Activated CD4-positive, alpha-beta T cell treated with anti-CD3 and anti-CD28 coated beads, Interleukin-2, amount 10 ng/mL, durations not matched to agents 24 days and 14 days (primary cell): ENCODE data around the gene HDLBP. TPM values are rescaled to one million over a fixed set of nuclear protein-coding genes. Genes with fewer than 3 reads are reported as not detected.

Experiments
- DNase-seq: peaks from one replicate; pipeline ENCODE4 v3.0.0; 2022
- H3K27ac Mint-ChIP-seq: one replicate; pipeline ENCODE4 v1.8.0; 2022; ENCODE audit warnings: mild to moderate bottlenecking, mixed read lengths
- H3K27me3 Mint-ChIP-seq: one replicate; pipeline ENCODE4 v1.8.0; 2022; ENCODE audit warnings: mixed read lengths
- H3K36me3 Mint-ChIP-seq: one replicate; pipeline ENCODE4 v1.8.0; 2022; ENCODE audit warnings: low read depth, mild to moderate bottlenecking, mixed read lengths
- H3K4me1 Mint-ChIP-seq: one replicate; pipeline ENCODE4 v1.8.0; 2021; ENCODE audit warnings: mixed read lengths
- H3K4me3 Mint-ChIP-seq: one replicate; pipeline ENCODE4 v1.8.0; 2022; ENCODE audit warnings: mild to moderate bottlenecking, moderate library complexity, mixed read lengths
- H3K9me3 Mint-ChIP-seq: one replicate; pipeline ENCODE4 v1.8.0; 2021; ENCODE audit warnings: mixed read lengths
- intact Hi-C: fragments of 100-400 bp; cut with micrococcal nuclease; formaldehyde crosslinking; loops from one replicate; pipeline ENCODE4 v1.15.1; 2023
- total RNA-seq: library from RNA; stranded (reverse); gene quantifications from 2 replicates; pipeline ENCODE4 v1.2.3, GENCODE V29; 2022

The HDLBP gene
- total RNA-seq, 1 donor from 2014 or later = 266 TPM

DNA sequence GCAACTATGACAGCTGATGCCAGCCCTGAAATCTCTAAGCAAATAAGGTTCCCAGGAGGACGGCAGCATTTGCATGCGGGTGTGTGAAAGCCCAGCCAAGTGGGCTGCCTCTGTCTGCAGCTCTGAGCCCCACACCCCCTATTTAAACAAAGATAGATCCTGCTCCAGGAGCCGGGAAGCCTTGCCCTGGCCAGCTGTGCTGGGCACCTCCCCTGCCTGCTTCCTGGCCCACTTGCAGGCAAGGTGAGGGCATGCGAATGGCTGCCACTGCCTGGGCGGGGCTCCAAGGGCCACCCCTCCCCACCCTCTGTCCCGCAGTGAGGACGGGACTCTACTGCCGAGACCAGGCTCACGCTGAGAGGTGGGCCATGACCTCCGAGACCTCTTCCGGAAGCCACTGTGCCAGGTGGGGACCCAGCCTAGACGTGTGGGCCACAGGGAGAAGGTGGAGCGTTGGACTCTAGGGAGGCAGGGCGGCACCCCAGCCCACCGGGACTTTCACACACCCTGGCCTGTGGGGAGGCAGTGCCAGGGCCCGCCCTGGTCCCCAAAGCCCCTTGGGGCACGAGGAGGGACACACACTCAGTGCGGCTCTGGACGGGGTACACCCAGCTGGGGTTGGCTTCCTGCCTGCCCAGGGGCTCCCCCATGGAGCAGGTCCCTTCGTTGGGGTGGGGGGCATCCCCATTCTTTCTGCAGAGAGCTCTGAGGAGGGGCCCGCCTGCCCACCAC is 126.9 kb downstream of the HDLBP start, which contains the start of gene ANO7:
TSS of gene ANO7 (plus strand) at position 317 of the 732 bp plus-strand sequence. CDS start 1,387 bp downstream, outside the sequence.
- Mint-ChIP-seq H3K4me1 (no peaks in the 10 kb centered on the region), H3K27me3 (no peaks in the 10 kb centered on the region), H3K27ac (no peak within 1 kb of the TSS), H3K4me3 (no peak within 1 kb of the TSS), H3K9me3 (no peaks in the 10 kb centered on the region), H3K36me3 (no peaks in the 10 kb centered on the region)
- no peak for DNase-seq
- intact Hi-C loops = no loop called here

DNA sequence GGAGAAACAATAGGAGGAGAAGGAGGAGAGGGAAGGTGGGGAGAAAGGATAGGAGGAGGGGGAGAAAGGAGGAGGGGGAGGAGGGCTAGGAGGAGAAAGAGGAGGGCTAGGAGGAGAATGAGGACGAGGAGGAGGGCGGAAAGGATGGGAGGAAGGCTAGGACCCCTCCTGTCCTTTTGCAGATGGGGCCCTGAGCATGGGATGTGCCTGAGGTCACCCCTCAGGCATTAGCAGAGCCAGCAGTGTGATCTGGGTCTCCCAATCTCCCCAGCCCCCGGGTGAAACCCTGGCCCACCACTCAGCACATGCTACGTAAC is 127.6 kb downstream of the HDLBP start:
- Mint-ChIP-seq H3K4me1 (no peaks in the 10 kb centered on the region), H3K4me3 (no peak overlapping the region), H3K27ac (no peak overlapping the region), H3K9me3 (no peaks in the 10 kb centered on the region), H3K36me3 (no peaks in the 10 kb centered on the region), H3K27me3 (no peaks in the 10 kb centered on the region)
- no peak for DNase-seq
- intact Hi-C loops = no loop called here

DNA sequence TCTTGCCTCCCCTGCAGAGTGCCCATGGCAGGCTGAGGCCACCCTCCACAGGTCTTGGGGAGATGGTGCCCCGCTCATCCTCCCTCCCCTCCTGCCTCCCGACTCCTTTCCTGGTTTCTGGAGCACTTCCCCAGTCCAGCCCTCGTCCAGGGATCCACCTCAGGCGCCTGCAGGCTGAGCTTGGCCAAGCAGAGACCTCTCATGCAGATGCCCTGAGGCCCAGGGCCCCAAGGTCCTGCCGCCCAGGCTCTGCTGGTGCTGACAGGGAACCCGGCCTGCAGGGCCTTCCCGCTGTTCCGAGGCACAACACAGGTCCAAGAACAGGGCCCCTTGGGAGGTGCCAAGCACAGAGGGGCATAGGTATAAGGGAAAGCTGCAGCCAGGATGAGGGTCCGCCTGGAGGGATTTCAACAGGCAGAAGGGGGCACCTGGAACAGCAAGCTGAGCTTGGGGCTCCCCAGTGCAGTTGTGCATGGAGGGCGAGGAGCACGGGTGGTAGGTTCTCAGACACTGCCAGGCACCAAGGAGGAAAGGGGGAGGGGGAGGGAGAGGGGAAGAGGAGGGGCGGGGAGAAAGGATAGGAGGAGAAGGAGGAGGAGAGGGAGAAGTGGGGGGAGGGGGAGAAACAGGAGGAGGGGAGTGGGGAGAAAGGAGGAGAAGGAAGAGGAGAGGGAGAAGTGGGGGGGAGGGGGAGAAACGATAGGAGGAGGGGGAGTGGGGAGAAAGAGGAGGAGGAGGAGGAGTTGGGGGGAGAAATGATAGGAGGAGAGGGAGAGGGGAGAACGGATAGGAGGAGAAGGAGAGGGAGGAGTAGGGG is 128.2 kb downstream of the HDLBP start:
- Mint-ChIP-seq H3K4me3 (no peak overlapping the region), H3K9me3 (no peaks in the 10 kb centered on the region), H3K4me1 (no peaks in the 10 kb centered on the region), H3K27me3 (no peaks in the 10 kb centered on the region), H3K36me3 (no peaks in the 10 kb centered on the region), H3K27ac (no peak overlapping the region)
- intact Hi-C loops = no loop called here
- DNase-seq = no peak

DNA sequence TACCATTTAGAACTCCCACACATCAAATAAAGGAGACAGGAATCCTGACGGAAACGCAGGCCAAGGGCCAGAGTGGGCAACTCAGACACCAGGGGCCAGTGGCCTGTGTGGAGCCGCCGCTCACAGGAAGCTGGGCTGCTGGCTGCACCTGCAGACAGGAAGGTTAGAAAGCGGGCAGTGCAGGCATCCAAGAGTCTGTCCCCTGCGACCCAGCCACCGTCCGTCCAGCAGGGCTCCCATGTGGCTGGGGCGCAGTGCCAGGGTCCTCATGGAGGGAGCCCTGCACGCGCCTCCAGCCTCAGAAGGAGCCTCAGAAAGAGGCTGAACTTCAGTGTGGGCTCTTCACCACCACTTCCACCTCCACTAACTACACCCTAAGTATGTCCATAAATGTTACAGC is 129.5 kb downstream of the HDLBP start:
- DNase-seq = no peak
- Mint-ChIP-seq H3K4me1 (no peaks in the 10 kb centered on the region), H3K36me3 (peaks cover 4% of the 10 kb centered on the region), H3K27ac (no peak overlapping the region), H3K4me3 (no peak overlapping the region), H3K9me3 (no peaks in the 10 kb centered on the region), H3K27me3 (no peaks in the 10 kb centered on the region)
- intact Hi-C loops = no loop called here

DNA sequence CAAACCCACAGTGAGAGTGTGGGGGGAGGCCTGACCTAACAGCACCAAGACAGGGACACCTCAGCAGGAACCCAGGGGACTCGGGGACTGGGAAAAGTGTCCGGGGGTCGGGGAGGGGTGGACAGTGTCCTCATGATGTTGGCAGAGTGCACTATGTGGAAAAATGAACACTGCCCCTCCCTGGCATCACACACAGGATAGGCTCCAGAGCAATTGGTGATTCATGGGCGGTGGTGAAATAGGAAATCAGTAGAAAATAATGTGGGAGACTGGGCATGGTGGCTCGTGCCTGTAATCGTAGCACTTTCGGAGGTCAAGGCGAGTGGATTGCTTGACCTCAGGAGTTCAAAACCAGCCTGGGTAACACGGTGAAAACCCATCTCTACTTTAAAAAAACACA is 130.6 kb downstream of the HDLBP start:
- Mint-ChIP-seq H3K4me1 (peaks cover 2% of the 10 kb centered on the region), H3K27ac (no peak overlapping the region), H3K9me3 (no peaks in the 10 kb centered on the region), H3K27me3 (no peaks in the 10 kb centered on the region), H3K4me3 (no peak overlapping the region), H3K36me3 (peaks cover 7% of the 10 kb centered on the region)
- DNase-seq = no peak
- intact Hi-C loops = no loop called here

DNA sequence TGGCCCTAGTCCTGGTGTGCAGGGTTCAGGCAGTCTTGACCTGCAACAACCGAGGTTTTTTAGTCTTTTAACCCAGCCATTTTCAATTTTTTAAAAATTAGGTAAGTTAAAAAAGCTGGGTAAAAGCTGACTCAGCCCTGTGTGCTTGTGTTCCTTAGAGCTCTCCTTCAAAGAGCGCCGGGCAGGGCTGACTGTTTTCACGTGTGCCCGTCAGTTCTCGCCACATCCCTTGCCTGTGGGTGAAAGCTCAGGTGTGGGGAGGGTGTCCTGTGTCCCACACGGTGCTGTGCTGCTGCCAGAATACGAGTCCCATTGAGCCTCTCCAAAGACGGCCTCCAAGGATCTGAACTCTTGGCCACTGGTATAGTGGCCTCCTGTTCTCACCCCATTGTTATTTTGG is 132.3 kb downstream of the HDLBP start:
- no peak overlapping the region for H3K27ac Mint-ChIP-seq
- H3K36me3 Mint-ChIP-seq = peaks cover 20% of the 10 kb centered on the region
- H3K4me3 Mint-ChIP-seq = no peak overlapping the region
- intact Hi-C loops = no loop called here
- no peaks in the 10 kb centered on the region for H3K27me3 Mint-ChIP-seq
- no peaks in the 10 kb centered on the region for H3K9me3 Mint-ChIP-seq
- DNase-seq = no peak
- peaks cover 10% of the 10 kb centered on the region for H3K4me1 Mint-ChIP-seq

DNA sequence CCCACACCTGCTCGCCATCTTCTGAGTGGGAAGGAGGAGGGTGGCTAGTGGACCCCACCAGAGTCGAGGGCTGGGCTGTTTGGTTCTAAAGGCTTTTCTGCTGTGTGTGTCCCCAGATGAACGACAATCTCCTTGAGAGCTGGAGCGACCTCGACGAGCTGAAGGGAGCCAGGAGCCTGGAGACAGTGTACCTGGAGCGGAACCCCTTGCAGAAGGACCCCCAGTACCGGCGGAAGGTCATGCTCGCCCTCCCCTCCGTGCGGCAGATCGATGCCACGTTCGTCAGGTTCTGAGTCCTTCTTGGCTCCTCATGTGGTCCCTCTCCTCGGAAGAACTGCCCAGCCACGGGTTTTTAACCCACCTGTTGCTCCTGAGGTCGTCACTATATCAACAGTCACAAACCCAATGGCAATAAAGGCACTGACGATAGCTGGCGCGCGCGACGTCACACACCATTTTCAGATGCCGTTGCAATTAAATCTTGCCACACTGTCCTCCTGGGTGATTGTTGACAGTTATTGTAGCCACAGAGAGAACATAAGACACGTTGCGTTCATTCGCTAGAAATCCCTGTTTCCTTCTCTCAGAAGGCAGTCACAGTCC is 132.8 kb downstream of the HDLBP start:
- no peak for DNase-seq
- Mint-ChIP-seq H3K36me3 (peaks cover 25% of the 10 kb centered on the region), H3K4me3 (no peak overlapping the region)

DNA sequence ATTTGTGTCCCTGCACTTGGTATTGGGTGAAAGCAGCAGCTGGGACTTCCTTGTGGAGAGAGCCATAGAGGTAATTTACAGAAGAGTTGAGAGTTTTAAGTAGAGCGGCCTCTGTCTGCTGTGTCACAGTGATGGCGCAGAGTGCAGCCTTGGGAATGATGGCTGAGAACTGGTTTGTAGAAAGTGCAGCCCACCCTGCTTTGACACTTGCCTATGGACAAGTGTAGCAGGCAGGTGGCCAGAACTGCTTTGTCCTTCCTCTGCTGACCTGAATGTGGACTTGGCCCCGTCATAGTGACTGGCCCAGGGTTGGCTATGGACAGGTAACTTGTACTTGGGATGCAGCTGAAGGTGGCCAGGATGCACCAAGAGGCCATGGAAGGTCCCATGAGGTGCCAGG is 133.3 kb downstream of the HDLBP start:
- no peak overlapping the region for H3K4me3 Mint-ChIP-seq
- peaks cover 29% of the 10 kb centered on the region for H3K36me3 Mint-ChIP-seq
- DNase-seq = no peak
- no peak overlapping the region for H3K27ac Mint-ChIP-seq
- intact Hi-C loops = no loop called here
- H3K9me3 Mint-ChIP-seq = no peaks in the 10 kb centered on the region
- H3K4me1 Mint-ChIP-seq = peaks cover 10% of the 10 kb centered on the region
- no peaks in the 10 kb centered on the region for H3K27me3 Mint-ChIP-seq

More for the DNA sequence above, 132.8 kb downstream of the HDLBP start:
- H3K4me1 Mint-ChIP-seq = peaks cover 10% of the 10 kb centered on the region
- intact Hi-C loops = no loop called here
- no peaks in the 10 kb centered on the region for H3K9me3 Mint-ChIP-seq
- no peak overlapping the region for H3K27ac Mint-ChIP-seq
- H3K27me3 Mint-ChIP-seq = no peaks in the 10 kb centered on the region

DNA sequence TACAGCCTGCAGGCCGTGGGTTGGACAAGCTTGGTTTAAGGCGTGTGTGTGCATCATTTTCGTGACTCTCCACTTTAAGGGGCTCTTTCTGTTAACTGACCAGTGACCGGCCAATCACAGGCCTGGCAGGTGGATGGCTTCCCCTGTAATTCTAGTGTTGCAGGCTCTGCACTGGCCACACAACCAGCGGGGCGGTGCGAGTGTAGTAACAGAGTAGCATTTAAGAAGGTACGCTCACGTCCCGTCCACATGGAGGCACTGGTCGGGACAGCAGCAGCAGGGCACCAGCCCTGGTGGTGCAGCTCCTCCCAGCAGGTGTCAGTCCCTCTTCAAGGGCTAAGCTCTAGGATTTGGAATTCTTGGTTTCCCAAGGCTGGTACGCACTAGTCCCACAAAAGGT is 135.0 kb downstream of the HDLBP start:
- Mint-ChIP-seq H3K4me1 (peaks cover 10% of the 10 kb centered on the region), H3K36me3 (peaks cover 31% of the 10 kb centered on the region), H3K4me3 (no peak overlapping the region), H3K27ac (no peak overlapping the region), H3K9me3 (no peaks in the 10 kb centered on the region), H3K27me3 (no peaks in the 10 kb centered on the region)
- no peak for DNase-seq
- intact Hi-C loops = no loop called here

DNA sequence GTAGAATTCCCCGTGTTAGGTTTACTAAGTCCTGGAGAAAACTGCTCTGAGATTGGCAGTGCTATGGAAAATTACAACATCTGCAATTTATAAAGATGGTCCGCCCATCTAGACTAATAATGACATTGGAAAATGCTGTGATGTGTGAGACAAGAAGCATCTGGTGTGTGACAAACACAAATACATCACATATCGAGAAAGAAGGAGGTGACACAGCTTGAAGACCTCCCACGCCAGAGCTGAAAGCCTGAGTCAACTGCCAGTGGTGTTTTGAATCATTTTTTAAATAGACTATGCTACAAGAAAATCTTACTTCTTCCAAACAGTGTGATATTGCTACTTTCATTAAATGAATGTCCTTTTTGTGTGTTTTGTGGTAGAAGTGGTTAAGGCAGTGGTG is 135.6 kb downstream of the HDLBP start:
- Mint-ChIP-seq H3K27ac (peak overlapping the region; percentile 63), H3K4me3 (no peak overlapping the region), H3K36me3 (peaks cover 36% of the 10 kb centered on the region), H3K4me1 (peaks cover 10% of the 10 kb centered on the region), H3K9me3 (no peaks in the 10 kb centered on the region), H3K27me3 (no peaks in the 10 kb centered on the region)
- DNase-seq = no peak
- intact Hi-C loops = no loop called here

DNA sequence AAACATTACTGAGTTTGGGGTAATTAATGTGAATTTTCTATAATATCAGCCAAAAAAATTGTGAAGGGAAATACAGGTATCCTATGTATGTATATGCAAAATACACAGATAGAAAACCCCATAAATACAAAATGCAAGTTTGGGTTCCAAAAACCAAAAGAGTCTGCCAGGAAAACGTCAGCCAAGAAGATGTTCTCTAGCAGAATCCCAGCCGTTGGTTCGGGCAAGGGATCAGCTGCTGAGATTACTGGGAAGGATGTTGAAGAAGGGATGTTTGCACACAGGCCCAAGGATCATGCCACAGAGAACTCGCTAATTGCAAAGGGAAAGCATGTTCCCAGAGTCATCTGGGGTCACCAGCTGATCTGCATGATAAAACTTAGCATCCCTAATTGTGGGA is 136.5 kb downstream of the HDLBP start:
- intact Hi-C loops = no loop called here
- peaks cover 37% of the 10 kb centered on the region for H3K36me3 Mint-ChIP-seq
- no peak overlapping the region for H3K27ac Mint-ChIP-seq
- no peak for DNase-seq
- H3K9me3 Mint-ChIP-seq = no peaks in the 10 kb centered on the region
- no peaks in the 10 kb centered on the region for H3K27me3 Mint-ChIP-seq
- H3K4me3 Mint-ChIP-seq = no peak overlapping the region
- peaks cover 10% of the 10 kb centered on the region for H3K4me1 Mint-ChIP-seq

DNA sequence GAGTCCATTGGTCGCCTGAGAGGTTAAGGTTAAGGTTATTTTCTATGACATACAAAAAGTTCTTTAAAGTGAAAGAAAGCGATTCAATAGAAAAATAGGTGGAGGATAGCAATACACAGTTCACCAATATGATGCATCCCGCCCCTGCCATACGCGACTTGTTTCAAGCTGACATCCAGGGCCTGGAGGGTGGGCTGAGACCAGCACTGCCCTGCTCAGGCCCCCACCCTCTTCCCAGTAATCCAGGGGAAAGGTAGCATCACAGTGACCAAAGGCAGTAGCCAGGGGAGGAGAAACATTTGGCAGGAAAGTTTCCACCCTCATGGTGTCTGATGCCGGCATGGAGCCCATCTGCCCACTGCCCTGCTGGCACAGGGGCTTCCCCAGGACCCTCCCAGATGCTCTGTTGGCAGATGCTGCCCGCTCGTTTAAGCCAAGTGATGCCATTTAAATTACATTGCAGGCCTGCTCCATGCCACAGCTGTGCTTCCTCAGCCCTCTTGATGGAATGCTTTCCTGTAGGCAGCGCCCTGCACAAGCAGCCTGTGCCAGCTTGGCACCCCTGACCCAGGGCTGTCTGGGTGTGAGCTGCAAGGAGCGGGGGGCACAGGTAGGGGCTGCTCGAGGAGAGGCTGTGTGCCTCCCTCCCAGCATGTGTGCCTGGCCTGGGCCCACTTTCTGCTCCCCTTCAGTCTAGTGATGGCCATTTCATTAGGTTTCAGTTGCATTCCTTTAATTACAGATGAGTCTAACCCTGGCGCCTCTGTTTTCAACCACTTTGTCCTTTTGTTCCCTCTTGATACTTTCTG is 137.7 kb downstream of the HDLBP start:
- intact Hi-C loops = no loop called here
- H3K4me1 Mint-ChIP-seq = peaks cover 10% of the 10 kb centered on the region
- H3K4me3 Mint-ChIP-seq = no peak overlapping the region
- H3K36me3 Mint-ChIP-seq = peaks cover 46% of the 10 kb centered on the region
- H3K27ac Mint-ChIP-seq = no peak overlapping the region
- no peaks in the 10 kb centered on the region for H3K9me3 Mint-ChIP-seq
- no peak for DNase-seq
- H3K27me3 Mint-ChIP-seq = no peaks in the 10 kb centered on the region
